K562 (cell line): ENCODE results near the gene SPDYE6. TPM values are rescaled to one million over a fixed set of nuclear protein-coding genes. Genes with fewer than 3 reads are reported as not detected.

ENCODE experiments used
- ATAC-seq: fragments of 200-7000 bp; cut with Tn5 transposase; 3 replicates; pipeline ENCODE4 v1.9.1; 2020; ENCODE audit warnings: moderate library complexity
- BruUV-seq: library from RNA; stranded (reverse); fragments of 400-500 nt; replicated peaks from 2 replicates; lab custom pipeline; 2021; lab: Mats Ljungman, UMichigan
- CTCF ChIA-PET: fragments of 300-600 bp; formaldehyde crosslinking; extraction: SDS; loops from one replicate; lab custom pipeline; 2021; ENCODE audit warnings: low intra/inter-chr PET ratio; lab: Yijun Ruan, JAX
- POLR2A ChIA-PET: fragments of 300-600, 350-650 bp; sonication (Branson Sonifier 250); formaldehyde crosslinking; extraction: SDS; loops from one replicate; lab custom pipeline; 2021; ENCODE audit warnings: antibody characterized with exemption, inconsistent platforms; lab: Yijun Ruan, JAX
- DNase-seq, 4 experiments: peaks; one replicate each; pipeline versions ENCODE4 v3.0.0 to v3.0.0-alpha.2; 2011 to 2018; ENCODE audit warnings: low spot score in 3 of 4, mixed read lengths in 3 of 4; ENCODE audit errors: extremely low read depth in 1 of 4
- FAIRE-seq: peaks from 2 replicates; lab custom pipeline; 2011; peaks lifted over from hg19 to GRCh38; lab: Jason Lieb, UNC
- H2AFZ ChIP-seq: 2 replicates; pipeline ENCODE4 v1.6.0; 2011; ENCODE audit warnings: low read depth, low read length, control low read depth, inconsistent platforms
- H3K27ac ChIP-seq: fragments of 200-600 bp; 3 replicates; pipeline ENCODE4 v1.8.0; 2011; ENCODE audit warnings: low read depth, mild to moderate bottlenecking, control low read depth, inconsistent platforms, low read length, moderate library complexity, mixed read lengths; ENCODE audit errors: extremely low read depth
- H3K27me3 ChIP-seq, 2 experiments: fragments of 300-600 bp in 1 of 2; 2 replicates in 1 of 2; 3 replicates in 1 of 2; pipeline versions ENCODE4 v1.6.0 to v1.8.0; 2011; ENCODE audit warnings: inconsistent platforms in 2 of 2, low read length in 2 of 2, mild to moderate bottlenecking in 1 of 2, mixed read lengths in 1 of 2, moderate library complexity in 1 of 2; ENCODE audit not compliant: control insufficient read depth in 2 of 2, insufficient read depth in 2 of 2
- H3K36me3 ChIP-seq: fragments of 300-600 bp; 3 replicates; pipeline ENCODE4 v1.8.0; 2011; ENCODE audit warnings: mild to moderate bottlenecking, low read length, inconsistent platforms; ENCODE audit not compliant: control insufficient read depth, insufficient read depth
- H3K4me1 ChIP-seq, 2 experiments: fragments of 200-600 bp in 1 of 2; replicated peaks in 1 of 2; 2 replicates in 1 of 2; 3 replicates in 1 of 2; pipeline versions ENCODE4 v1.5.1 to v1.8.0; 2011; ENCODE audit warnings: inconsistent platforms in 2 of 2, low read length in 2 of 2, mild to moderate bottlenecking in 1 of 2, mixed read lengths in 1 of 2, moderate library complexity in 1 of 2; ENCODE audit not compliant: control insufficient read depth in 2 of 2, insufficient read depth in 2 of 2
- H3K4me2 ChIP-seq: 2 replicates; pipeline ENCODE4 v1.6.1; 2011; ENCODE audit warnings: low read length, control low read depth, inconsistent platforms, mixed read lengths; ENCODE audit not compliant: insufficient read depth
- H3K4me3 ChIP-seq: fragments of 200-600 bp; sonication (generic), shearing (Covaris generic); 2 replicates; pipeline ENCODE4 v1.5.1; 2016; ENCODE audit warnings: control low read depth, inconsistent platforms
- H3K79me2 ChIP-seq: fragments of 200-600 bp; 3 replicates; pipeline ENCODE4 v1.8.0; 2011; ENCODE audit warnings: low read length, inconsistent platforms; ENCODE audit not compliant: control insufficient read depth, insufficient read depth
- H3K9ac ChIP-seq, 2 experiments: 2 replicates each; pipeline versions ENCODE4 v1.6.0 to v1.6.1; 2011; ENCODE audit warnings: low read depth in 2 of 2, low read length in 2 of 2, control low read depth in 1 of 2, inconsistent platforms in 1 of 2, mild to moderate bottlenecking in 1 of 2, mixed read lengths in 1 of 2; ENCODE audit not compliant: insufficient read depth in 1 of 2
- H3K9me1 ChIP-seq: one replicate; pipeline ENCODE4 v1.6.0; 2011; ENCODE audit warnings: inconsistent platforms, mild to moderate bottlenecking, low read length, moderate library complexity; ENCODE audit not compliant: control insufficient read depth, insufficient read depth
- H3K9me3 ChIP-seq: replicated peaks from 2 replicates; pipeline ENCODE4 v1.5.1; 2011; ENCODE audit warnings: low read depth, low read length, inconsistent platforms; ENCODE audit not compliant: control insufficient read depth, insufficient read depth
- H4K20me1 ChIP-seq: replicated peaks from 2 replicates; pipeline ENCODE4 v1.6.1; 2011; ENCODE audit warnings: low read length, inconsistent platforms, mixed read lengths; ENCODE audit not compliant: control insufficient read depth, insufficient read depth
- BACH1 ChIP-seq: fragments of 200-800 bp; sonication (Bioruptor generic); IDR thresholded peaks from 2 replicates; pipeline ENCODE4 v1.6.1; 2016; ENCODE audit warnings: missing genetic modification characterization, missing compliant biosample characterization
- CREM ChIP-seq: IDR thresholded peaks from 2 replicates; pipeline ENCODE4 v1.6.1; 2014; ENCODE audit warnings: antibody characterized with exemption, low read depth
- ETV1 ChIP-seq: fragments of 450-650 bp; conservative IDR thresholded peaks from 2 replicates; pipeline ENCODE4 v1.6.1; 2016; ENCODE audit warnings: missing genetic modification characterization, control low read depth, low read depth, missing compliant biosample characterization
- PTRF ChIP-seq: fragments of 450-650 bp; IDR thresholded peaks from 2 replicates; pipeline ENCODE4 v1.6.1; 2016; ENCODE audit warnings: mild to moderate bottlenecking, missing genetic modification characterization, missing compliant biosample characterization
- RFX1 ChIP-seq: fragments of 450-650 bp; IDR thresholded peaks from 2 replicates; pipeline ENCODE4 v1.6.1; 2016; ENCODE audit warnings: mild to moderate bottlenecking, moderate library complexity
- TFE3 ChIP-seq: fragments of 450-650 bp; formaldehyde crosslinking; IDR thresholded peaks from 2 replicates; pipeline ENCODE4 v1.4.0; 2020; ENCODE audit warnings: mild to moderate bottlenecking, mixed read lengths
- VEZF1 ChIP-seq: fragments of 200-800 bp; sonication (Bioruptor generic); IDR thresholded peaks from 2 replicates; pipeline ENCODE4 v1.6.1; 2017; ENCODE audit warnings: missing genetic modification characterization, missing compliant biosample characterization
- ZBTB7A ChIP-seq: IDR thresholded peaks from 2 replicates; pipeline ENCODE4 v1.6.1; 2011; ENCODE audit warnings: low read depth, mild to moderate bottlenecking, low read length, moderate library complexity, borderline replicate concordance; ENCODE audit not compliant: control insufficient read depth
- ZNF316 ChIP-seq: fragments of 450-650 bp; IDR thresholded peaks from 2 replicates; pipeline ENCODE4 v1.6.1; 2016
- WGBS: fragments of 100-300 bp; shearing (Covaris generic); methylation state at CpG from one replicate; pipeline ENCODE4 v1.1.6; 2016; ENCODE audit warnings: low coverage, mixed read lengths; ENCODE audit not compliant: insufficient coverage; ENCODE audit errors: missing lambda C conversion rate; 5-methylcytosine and 5-hydroxymethylcytosine counted together
- in situ Hi-C: fragments of 300-500 bp; cut with MboI; formaldehyde crosslinking; loops from 4 replicates; pipeline ENCODE4 v1.15.0; 2018; ENCODE audit warnings: inconsistent platforms, mixed read lengths
- intact Hi-C: fragments of 100-400 bp; cut with micrococcal nuclease; formaldehyde crosslinking; loops from 2 replicates; pipeline ENCODE4 v1.14.2; 2022
- polyA plus RNA-seq, 8 experiments: library from polyadenylated mRNA; depleted of rRNA in 4 of 8; stranded (reverse) in 5 of 8; unstranded in 3 of 8; fragments of >200 nt; fragmentation: Nextera tagmentation in 2 of 8; fragmentation: Illumina TruSeq in 1 of 8; extraction: Ambion mirVana in 2 of 8; extraction: Trizol in 1 of 8; gene quantifications; 2 replicates each; pipeline versions ENCODE4 v1.2.1 to v1.2.3, GENCODE V29; 2011 to 2014; ENCODE audit warnings: inconsistent platforms in 1 of 8, missing spikeins in 1 of 8
- total RNA-seq, 7 experiments: library from RNA; depleted of rRNA in 6 of 7; stranded (reverse); fragments of >200 nt in 6 of 7; fragmentation: Illumina TruSeq in 2 of 7; extraction: Trizol in 2 of 7; gene quantifications; 2 replicates each; pipeline versions ENCODE4 v1.2.1 to v1.2.3, GENCODE V29; 2011 to 2021; ENCODE audit warnings: low replicate concordance in 1 of 7

The SPDYE6 gene
- total and polyA plus RNA-seq, 9 of the 15 experiments (the other 6 are each of a cell fraction or from before 2014, with no cell fraction given), result 0.24 to 0.35 TPM; not detected in 7

- H3K27me3 ChIP-seq, result peaks cover 27 to 73% of the 10 kb centered on the region in 2 experiments; a peak in 4 of 5 replicates
- BruUV-seq, result no TSS peak
- intact Hi-C loops (no loop called here), in situ Hi-C loops (loop anchor here (25.0 kb wide), 1 partner anchor 355 kb away; the partner anchor contains the start of genes POLR2J2 and SPDYE2B)
- peak; percentile 46; the same call in 1 of the 2 replicates for TF ChIP-seq ETV1 (tag)
- peak; percentile 47; the same call in 1 of the 2 replicates for TF ChIP-seq ZBTB7A
- TF ChIP-seq PTRF (tag), result no peak
- TF ChIP-seq VEZF1, result 0 out of 2 replicates have a peak, but pooled peaks have one; percentile 30
- TF ChIP-seq BACH1, result no peak
- TF ChIP-seq RFX1, result no peak
- TF ChIP-seq TFE3 (CRISPR knock-in tag), result no peak
- 0 out of 2 replicates have a peak, but pooled peaks have one; percentile 6 for TF ChIP-seq CREM
- 0 out of 2 replicates have a peak, but pooled peaks have one; percentile 23 for TF ChIP-seq ZNF316
- H3K9ac ChIP-seq, result peak overlapping the region in 1 of 2 experiments; percentile 83; a peak in 2 of 4 replicates
- no peak overlapping the region; the same call in 1 of the 2 replicates for H2AFZ ChIP-seq
- CTCF ChIA-PET, result no interaction called here
- H3K36me3 ChIP-seq, result no peaks in the 10 kb centered on the region
- whole genome bisulfite sequencing, result 15% methylated on average over 17 of the region's 17 CpGs
- POLR2A ChIA-PET, result interaction anchor here (0.6 to 1.4 kb wide), 5 partner anchors 11 to 727 kb away, joined by 3 to 7 read pairs (median 3); no protein-coding TSS in a partner anchor
- H3K27ac ChIP-seq, result no peak overlapping the region
- ATAC-seq (peak; percentile 75), DNase-seq (peak in 1 of 4 experiments; percentile 30), FAIRE-seq (no peak)
- H3K4me1 ChIP-seq, result peaks cover 0 to 19% of the 10 kb centered on the region in 2 experiments; a peak in 2 of 5 replicates
- no peaks in the 10 kb centered on the region; the same call in 1 of the 2 replicates for H4K20me1 ChIP-seq
- H3K4me3 ChIP-seq, result no peak overlapping the region
- no peak overlapping the region for H3K4me2 ChIP-seq
- no peaks in the 10 kb centered on the region for H3K9me1 ChIP-seq
- no peaks in the 10 kb centered on the region for H3K9me3 ChIP-seq
- H3K79me2 ChIP-seq, result no peaks in the 10 kb centered on the region
These were observed 49.1 kb downstream of the SPDYE6 start for GRCh38 chr7:102306916-102307677.
